Measurements from ENCODE around the gene PES1.

The PES1 gene

DNA sequence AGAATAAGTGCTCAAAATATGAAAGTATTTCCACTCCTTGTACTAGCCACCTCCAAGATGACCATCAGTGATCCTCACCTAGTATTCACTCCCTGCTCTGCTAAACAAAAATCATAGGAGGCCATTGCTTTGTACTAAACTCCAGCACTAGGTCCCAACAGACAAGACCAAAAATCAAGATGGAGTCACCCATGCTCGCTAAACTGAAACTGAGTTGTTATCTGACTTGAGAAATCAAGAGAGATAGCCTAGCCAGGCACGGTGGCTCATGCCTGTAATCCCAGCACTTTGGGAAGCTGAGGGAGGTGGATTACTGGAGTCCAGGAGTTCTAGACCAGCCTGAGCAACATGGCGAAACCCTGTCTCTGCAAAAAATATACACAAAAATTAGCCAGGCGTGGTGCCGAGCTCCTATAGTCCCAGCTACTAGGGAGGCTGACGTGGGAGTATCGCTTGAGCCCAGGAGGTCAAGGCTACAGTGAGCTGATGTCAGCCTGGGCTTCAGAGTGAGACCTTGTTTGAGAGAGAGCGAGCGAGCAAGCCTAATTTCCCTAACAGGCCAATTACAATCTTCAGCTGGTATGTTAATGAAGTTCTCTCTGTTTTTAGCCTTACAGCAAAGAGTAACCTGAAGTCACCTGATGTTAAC, 54.5 kb downstream of the PES1 start:
- WGBS (ENCODE audit: insufficient coverage): 92% methylated on average over 8 of the region's 9 CpGs
- H3K27ac ChIP-seq (ENCODE audit: insufficient read depth in 1 of 2, low read depth in 1 of 2, low read length in 2 of 2, poor library complexity in 1 of 2, severe bottlenecking in 2 of 2): no peak overlapping the region
- H3K36me3 ChIP-seq (ENCODE audit: control insufficient read depth in 4 of 4, insufficient read depth in 4 of 4, low read length in 3 of 4): no peaks in the 10 kb centered on the region
- no peak for DNase-seq
- ChIA-PET CTCF (no interaction called here), POLR2A (no interaction called here)
- H3K4me1 ChIP-seq (ENCODE audit: control extremely low read depth in 1 of 4, control insufficient read depth in 4 of 4, insufficient read depth in 4 of 4, low read length in 3 of 4): peaks cover 0 to 5% (median 3%) of the 10 kb centered on the region in 4 experiments
- no peak overlapping the region for H3K4me3 ChIP-seq (ENCODE audit: control insufficient read depth in 1 of 7, extremely low read depth in 1 of 7, insufficient read depth in 4 of 7, low read depth in 2 of 7, low read length in 6 of 7)
- H3K27me3 ChIP-seq (replicated peaks in 2 of 5; ENCODE audit: control insufficient read depth in 4 of 5, insufficient read depth in 5 of 5, low read length in 4 of 5): peaks cover 0 to 10% (median 7%) of the 10 kb centered on the region in 5 experiments
- no peaks in the 10 kb centered on the region for H3K9me3 ChIP-seq (ENCODE audit: control extremely low read depth in 1 of 5, control insufficient read depth in 4 of 5, insufficient read depth in 2 of 5, low read depth in 1 of 5, low read length in 4 of 5)

- WGBS (ENCODE audit: insufficient coverage): 97% methylated on average over 4 of the region's 4 CpGs
- peaks cover 0 to 5% (median 0%) of the 10 kb centered on the region in 5 experiments for H3K27me3 ChIP-seq (replicated peaks in 2 of 5; ENCODE audit: control insufficient read depth in 4 of 5, insufficient read depth in 5 of 5, low read length in 4 of 5)
- H3K4me3 ChIP-seq (ENCODE audit: control insufficient read depth in 1 of 7, extremely low read depth in 1 of 7, insufficient read depth in 4 of 7, low read depth in 2 of 7, low read length in 6 of 7): no peak overlapping the region
- CTCF ChIA-PET: no interaction called here
- no peak for DNase-seq
- no peak overlapping the region for H3K27ac ChIP-seq (ENCODE audit: insufficient read depth in 1 of 2, low read depth in 1 of 2, low read length in 2 of 2, poor library complexity in 1 of 2, severe bottlenecking in 2 of 2)
- POLR2A ChIA-PET: no interaction called here
- H3K36me3 ChIP-seq (ENCODE audit: control insufficient read depth in 4 of 4, insufficient read depth in 4 of 4, low read length in 3 of 4): no peaks in the 10 kb centered on the region
- H3K9me3 ChIP-seq (ENCODE audit: control extremely low read depth in 1 of 5, control insufficient read depth in 4 of 5, insufficient read depth in 2 of 5, low read depth in 1 of 5, low read length in 4 of 5): no peaks in the 10 kb centered on the region
- H3K4me1 ChIP-seq (ENCODE audit: control extremely low read depth in 1 of 4, control insufficient read depth in 4 of 4, insufficient read depth in 4 of 4, low read length in 3 of 4): no peaks in the 10 kb centered on the region
Observed at GRCh38 chr22:30535182-30535581, 56.5 kb downstream of the PES1 start.

DNA sequence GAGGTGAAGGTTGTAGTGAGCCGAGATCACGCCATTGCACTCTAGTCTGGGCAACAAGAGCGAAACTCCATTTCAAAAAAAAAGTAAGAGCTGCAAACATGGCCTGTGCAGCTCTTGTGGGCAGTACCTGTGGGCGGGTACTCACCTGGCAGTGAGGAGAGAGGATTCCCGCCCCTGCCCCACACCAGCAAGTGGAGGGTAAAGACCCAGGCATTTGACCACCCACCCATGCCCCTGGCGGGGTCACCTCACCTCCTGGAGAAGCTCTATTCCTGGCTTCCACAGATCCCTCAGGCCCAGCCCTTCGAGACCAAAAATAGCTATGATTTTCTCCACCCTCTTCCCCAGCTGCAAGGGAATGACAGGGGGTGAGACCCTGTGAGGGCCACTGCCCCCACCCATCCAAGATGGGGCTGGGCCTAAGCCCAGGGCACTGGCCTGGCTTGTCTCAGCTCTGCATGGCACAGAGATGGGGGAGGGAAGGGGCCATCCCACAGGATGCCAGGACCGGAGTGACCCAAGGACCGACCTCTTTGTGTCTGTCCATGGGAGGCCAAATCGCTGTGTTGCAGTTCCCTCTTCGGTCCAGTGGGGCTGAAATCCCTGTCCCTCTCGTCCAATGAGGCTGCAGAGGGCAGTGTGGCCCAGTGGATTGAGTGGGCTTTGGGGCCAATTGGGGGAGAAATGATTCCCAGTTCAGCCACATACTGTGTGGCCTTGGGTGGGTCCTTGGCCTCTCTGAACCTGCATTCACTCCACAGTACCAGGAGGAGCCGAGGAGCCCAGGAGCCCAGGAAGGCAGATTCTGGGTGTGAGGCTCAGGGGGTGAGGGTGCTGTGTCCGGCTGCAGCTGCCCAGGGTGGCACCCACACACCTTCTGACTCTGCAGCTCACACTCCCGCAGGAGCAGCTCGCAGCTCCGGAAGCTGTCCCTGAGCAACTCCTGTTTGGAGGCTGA, 59.8 kb downstream of the PES1 start:
- no peaks in the 10 kb centered on the region for H3K9me3 ChIP-seq (ENCODE audit: control extremely low read depth in 1 of 5, control insufficient read depth in 4 of 5, insufficient read depth in 2 of 5, low read depth in 1 of 5, low read length in 4 of 5)
- no peaks in the 10 kb centered on the region for H3K4me1 ChIP-seq (ENCODE audit: control extremely low read depth in 1 of 4, control insufficient read depth in 4 of 4, insufficient read depth in 4 of 4, low read length in 3 of 4)
- DNase-seq: no peak
- ChIA-PET POLR2A (no interaction called here), CTCF (no interaction called here)
- WGBS (ENCODE audit: insufficient coverage): 95% methylated on average over 15 of the region's 17 CpGs
- no peak overlapping the region for H3K4me3 ChIP-seq (ENCODE audit: control insufficient read depth in 1 of 7, extremely low read depth in 1 of 7, insufficient read depth in 4 of 7, low read depth in 2 of 7, low read length in 6 of 7)
- no peaks in the 10 kb centered on the region for H3K27me3 ChIP-seq (replicated peaks in 2 of 5; ENCODE audit: control insufficient read depth in 4 of 5, insufficient read depth in 5 of 5, low read length in 4 of 5)
- H3K36me3 ChIP-seq (ENCODE audit: control insufficient read depth in 4 of 4, insufficient read depth in 4 of 4, low read length in 3 of 4): no peaks in the 10 kb centered on the region
- no peak overlapping the region for H3K27ac ChIP-seq (ENCODE audit: insufficient read depth in 1 of 2, low read depth in 1 of 2, low read length in 2 of 2, poor library complexity in 1 of 2, severe bottlenecking in 2 of 2)

GRCh38 chr22:30526656-30527055, 65.1 kb downstream of the PES1 start:
- H3K4me3 ChIP-seq (ENCODE audit: control insufficient read depth in 1 of 7, extremely low read depth in 1 of 7, insufficient read depth in 4 of 7, low read depth in 2 of 7, low read length in 6 of 7): no peak overlapping the region
- DNase-seq: no peak
- 93% methylated on average over 3 of the region's 4 CpGs for WGBS (ENCODE audit: insufficient coverage)
- ChIA-PET CTCF (no interaction called here), POLR2A (no interaction called here)
- H3K36me3 ChIP-seq (ENCODE audit: control insufficient read depth in 4 of 4, insufficient read depth in 4 of 4, low read length in 3 of 4): no peaks in the 10 kb centered on the region
- no peaks in the 10 kb centered on the region for H3K9me3 ChIP-seq (ENCODE audit: control extremely low read depth in 1 of 5, control insufficient read depth in 4 of 5, insufficient read depth in 2 of 5, low read depth in 1 of 5, low read length in 4 of 5)
- H3K27me3 ChIP-seq (replicated peaks in 2 of 5; ENCODE audit: control insufficient read depth in 4 of 5, insufficient read depth in 5 of 5, low read length in 4 of 5): peaks cover 0 to 4% (median 0%) of the 10 kb centered on the region in 5 experiments
- H3K27ac ChIP-seq (ENCODE audit: insufficient read depth in 1 of 2, low read depth in 1 of 2, low read length in 2 of 2, poor library complexity in 1 of 2, severe bottlenecking in 2 of 2): no peak overlapping the region
- no peaks in the 10 kb centered on the region for H3K4me1 ChIP-seq (ENCODE audit: control extremely low read depth in 1 of 4, control insufficient read depth in 4 of 4, insufficient read depth in 4 of 4, low read length in 3 of 4)
